NB4 (cell line): ENCODE data around the gene TXLNB.

Experiments
- POLR2A ChIP-seq: IDR thresholded peaks from 2 replicates; pipeline ENCODE4 v1.6.1; 2011; ENCODE audit warnings: mild to moderate bottlenecking; ENCODE audit not compliant: insufficient read length; ENCODE audit errors: extremely low read depth
- TF ChIP-seq, protein P1 (sequence below): IDR thresholded peaks from one replicate; pipeline ENCODE4 v1.5.1; 2012; ENCODE audit warnings: low read depth, low read length
- TF ChIP-seq, protein P2 (sequence below): IDR thresholded peaks from 2 replicates; pipeline ENCODE4 v1.6.1; 2011; ENCODE audit warnings: low read depth, low read length

DNA sequence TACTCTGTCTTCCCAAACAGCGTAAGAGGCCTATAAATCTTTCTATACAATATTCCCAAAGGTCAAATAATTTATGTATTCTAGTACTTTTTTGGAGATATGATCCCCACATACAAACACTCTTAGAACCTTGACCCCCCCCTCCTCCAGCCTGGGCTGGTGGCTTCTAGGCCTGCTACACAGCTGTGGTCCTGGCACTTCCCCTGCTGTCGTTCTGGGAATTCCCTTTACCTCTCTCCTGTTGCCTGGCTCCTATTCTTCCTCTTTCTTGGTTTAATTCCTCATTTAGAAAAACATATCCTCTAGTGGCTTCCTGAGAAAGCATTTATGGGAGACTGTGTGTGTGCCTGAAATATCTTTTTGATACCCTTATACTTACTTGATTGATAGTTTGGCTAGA lies 4.1 kb upstream of the TXLNB start:
- no peak for TF ChIP-seq POLR2A
- TF ChIP-seq, protein P1, sequence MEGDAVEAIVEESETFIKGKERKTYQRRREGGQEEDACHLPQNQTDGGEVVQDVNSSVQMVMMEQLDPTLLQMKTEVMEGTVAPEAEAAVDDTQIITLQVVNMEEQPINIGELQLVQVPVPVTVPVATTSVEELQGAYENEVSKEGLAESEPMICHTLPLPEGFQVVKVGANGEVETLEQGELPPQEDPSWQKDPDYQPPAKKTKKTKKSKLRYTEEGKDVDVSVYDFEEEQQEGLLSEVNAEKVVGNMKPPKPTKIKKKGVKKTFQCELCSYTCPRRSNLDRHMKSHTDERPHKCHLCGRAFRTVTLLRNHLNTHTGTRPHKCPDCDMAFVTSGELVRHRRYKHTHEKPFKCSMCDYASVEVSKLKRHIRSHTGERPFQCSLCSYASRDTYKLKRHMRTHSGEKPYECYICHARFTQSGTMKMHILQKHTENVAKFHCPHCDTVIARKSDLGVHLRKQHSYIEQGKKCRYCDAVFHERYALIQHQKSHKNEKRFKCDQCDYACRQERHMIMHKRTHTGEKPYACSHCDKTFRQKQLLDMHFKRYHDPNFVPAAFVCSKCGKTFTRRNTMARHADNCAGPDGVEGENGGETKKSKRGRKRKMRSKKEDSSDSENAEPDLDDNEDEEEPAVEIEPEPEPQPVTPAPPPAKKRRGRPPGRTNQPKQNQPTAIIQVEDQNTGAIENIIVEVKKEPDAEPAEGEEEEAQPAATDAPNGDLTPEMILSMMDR = no peak
- TF ChIP-seq, protein P2, sequence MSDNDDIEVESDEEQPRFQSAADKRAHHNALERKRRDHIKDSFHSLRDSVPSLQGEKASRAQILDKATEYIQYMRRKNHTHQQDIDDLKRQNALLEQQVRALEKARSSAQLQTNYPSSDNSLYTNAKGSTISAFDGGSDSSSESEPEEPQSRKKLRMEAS = no peak
